GM18907 (cell line): ENCODE data around the gene KRT1.

Experiments
- ATAC-seq: cut with Tn5 transposase; IDR thresholded peaks from one replicate; pipeline ENCODE4 v1.9.1; 2021; ENCODE audit warnings: mild to moderate bottlenecking, moderate library complexity; ENCODE audit not compliant: unreplicated experiment

The KRT1 gene

DNA sequence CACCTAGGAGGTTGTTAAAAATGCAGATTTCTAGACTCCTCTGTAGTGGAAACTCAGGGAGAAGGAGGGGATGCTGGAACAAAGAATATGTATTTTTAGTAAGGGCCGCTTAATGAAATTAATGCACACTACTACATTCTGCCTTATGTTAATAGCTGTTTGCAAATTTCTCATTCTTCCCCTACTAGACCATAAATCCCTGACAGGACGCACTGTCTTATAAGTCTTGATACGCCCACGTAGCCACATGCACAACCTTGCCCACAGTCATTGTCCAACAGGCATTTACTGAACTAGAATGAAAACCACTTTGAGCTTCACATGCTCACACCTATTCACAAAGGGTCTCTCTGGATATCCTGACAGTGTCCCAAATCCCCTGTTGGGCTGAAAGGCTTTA lies 38.7 kb downstream of the KRT1 start:
- ATAC-seq: no peak

- ATAC-seq: no peak
These were observed 42.9 kb downstream of the KRT1 start for GRCh38 chr12:52637299-52637698.

DNA sequence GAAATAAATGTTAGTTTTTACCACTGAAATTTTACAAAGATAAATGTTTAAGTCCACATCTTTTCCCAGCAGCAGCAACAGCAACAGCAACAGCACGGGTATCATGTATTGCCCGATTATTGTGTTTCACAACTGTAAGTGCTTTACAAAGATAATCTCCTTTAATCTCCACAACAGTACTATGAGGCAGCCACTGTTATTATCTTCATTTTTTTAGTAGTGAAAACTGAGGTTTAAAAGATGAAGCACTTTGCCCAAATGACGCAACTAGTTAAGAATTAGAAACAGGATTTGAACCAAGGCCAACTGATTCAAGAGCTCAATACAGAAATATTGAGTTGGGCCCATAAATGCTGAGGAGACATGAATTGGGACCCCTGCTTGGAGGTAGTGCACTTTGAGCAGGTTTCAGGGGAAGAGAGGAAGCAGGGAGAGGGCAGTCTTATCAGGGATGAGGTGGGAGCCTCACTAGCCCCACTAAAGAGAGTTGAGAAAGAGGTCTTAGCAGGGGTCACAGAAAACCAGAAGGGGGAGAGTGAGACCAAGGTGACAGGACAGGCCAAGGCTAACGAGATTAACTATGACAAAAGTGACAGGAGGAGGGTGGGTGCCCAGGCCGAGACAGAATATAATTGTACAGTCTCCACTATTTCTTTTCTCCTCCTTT lies 43.5 kb downstream of the KRT1 start:
- no peak for ATAC-seq

- ATAC-seq: no peak
These were observed 44.0 kb downstream of the KRT1 start for GRCh38 chr12:52636189-52636588.

GRCh38 chr12:52634266-52635056 lies 45.7 kb downstream of the KRT1 start:
- ATAC-seq: no peak

DNA sequence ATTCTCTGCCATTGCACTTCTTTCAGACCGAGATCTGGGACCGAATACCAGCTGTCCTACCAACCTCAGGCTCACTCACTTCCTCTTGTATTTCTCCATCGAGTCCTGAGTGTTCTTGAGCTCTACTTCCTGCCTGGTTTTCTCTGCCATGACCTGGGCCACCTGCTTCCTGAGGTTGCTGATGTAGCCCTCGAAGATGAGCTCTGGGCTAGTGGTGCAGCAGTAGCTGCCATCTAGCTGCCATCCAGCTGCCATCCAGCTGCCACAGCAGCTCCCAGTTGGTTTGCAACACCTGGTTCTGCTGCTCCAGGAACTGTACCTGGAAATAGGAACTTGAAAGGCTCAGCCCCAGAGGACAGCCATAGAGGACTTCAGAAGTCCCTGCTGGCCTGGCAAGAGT lies 46.8 kb downstream of the KRT1 start:
- ATAC-seq: no peak

DNA sequence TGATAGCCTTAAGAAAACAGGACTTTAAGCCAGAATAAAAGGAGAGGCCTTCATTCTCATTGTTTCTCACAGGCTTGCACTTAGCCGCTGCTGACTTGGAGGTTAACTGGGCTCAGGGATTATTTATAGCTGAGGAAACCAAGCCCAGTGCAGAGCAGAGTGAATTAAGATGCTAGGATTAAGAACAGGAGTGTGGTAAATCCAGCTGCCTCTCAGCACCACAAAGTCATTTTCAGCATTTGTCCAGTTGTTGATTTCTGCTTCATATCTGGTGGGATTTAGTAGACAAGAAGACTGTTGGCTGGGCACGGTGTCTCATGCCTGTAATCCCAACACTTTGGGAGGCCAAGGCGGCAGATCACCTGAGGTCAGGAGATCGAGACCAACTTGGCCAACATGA lies 47.6 kb downstream of the KRT1 start:
- no peak for ATAC-seq

GRCh38 chr12:52631676-52632459 lies 48.3 kb downstream of the KRT1 start:
- no peak for ATAC-seq

DNA sequence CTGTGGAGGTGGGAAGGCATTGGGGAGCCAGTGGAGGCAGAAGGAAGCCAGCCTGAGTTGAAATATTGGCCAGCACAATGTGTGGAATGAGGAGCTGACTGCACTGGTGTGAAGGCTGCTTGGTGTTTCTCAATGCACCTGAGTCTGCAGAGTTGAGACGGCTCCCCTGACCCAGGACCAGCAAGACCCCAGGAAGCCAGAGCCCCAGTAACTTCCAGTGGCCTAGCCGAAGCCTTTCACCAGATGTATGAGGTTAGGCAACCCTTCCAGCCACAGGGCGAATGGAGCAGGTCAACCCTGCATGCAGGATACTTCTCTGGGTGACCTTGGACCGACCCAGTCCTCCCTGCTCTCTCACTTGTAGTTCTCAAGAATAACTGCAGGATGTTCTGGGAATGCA lies 48.9 kb downstream of the KRT1 start:
- no peak for ATAC-seq

DNA sequence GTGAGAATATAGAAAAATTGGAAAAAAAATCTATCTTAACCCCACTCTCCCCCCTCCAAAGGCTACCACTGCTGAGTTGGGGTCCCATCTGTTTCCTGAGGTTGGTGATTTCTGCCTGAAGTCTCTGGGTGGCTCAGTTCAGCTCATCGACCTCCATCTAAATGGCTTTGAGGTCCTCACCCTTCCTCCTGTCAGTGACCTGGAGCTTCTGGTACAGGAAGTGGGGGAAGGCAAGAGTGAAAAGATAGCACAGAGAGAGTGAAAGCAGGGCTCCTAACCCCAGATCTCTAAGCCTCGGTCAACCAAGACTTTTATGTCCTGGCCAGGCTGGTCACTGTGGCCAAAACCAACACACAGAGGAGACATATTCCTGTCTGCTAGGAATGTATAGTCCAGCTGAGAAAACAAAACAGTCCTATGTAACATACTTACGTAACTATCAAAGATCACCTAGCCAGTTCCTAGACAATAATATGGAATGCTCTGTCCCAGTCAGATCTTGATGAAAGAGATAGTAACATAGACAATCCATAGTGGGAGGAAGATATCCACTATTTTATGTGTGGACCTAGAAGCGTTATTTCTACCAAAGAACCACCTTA lies 49.5 kb downstream of the KRT1 start:
- no peak for ATAC-seq

DNA sequence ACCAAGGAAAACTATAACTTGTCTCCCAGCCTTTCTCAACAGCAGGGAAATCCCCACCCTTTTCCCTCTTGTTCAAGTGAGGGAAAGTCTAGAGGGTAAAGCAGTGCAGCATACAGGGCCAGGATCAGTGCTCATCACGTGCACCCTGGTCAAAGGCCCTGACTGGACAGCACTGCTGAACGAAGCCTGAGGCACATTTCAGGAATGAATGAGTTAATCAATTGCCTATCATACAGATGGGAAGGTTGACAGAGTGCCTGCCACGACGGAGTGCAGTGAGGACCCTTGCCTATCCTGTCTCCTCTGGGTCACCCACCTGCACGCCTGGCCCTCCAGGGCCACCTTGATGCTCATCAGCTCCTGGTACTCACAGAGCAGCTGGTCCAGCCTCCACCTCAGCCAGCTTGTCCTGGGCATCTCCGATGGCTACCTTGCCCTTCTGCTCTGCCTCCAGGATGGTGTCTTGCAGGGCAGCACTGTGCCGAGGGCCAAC lies 50.2 kb downstream of the KRT1 start:
- ATAC-seq: no peak

GRCh38 chr12:52629281-52630007 lies 50.8 kb downstream of the KRT1 start:
- ATAC-seq: no peak

DNA sequence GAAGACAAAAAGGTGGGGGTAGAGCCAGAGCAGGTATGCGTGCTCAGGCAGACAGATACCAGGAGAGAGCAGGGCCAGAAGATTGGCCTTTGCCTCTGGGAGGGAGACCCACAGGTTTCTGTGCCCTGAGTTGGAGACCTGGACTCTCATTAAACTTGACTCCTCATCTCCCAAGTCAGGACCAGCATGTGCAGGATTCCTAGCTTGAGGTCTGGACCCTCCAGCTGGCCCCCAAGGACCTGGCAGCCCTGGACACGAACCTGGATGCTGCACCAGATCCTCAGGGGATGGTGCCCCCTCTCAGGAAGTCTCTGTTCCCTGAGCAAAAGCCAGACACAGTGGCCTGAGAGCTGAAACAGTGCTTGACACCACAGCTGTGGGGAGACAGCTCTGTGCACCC lies 51.4 kb downstream of the KRT1 start:
- ATAC-seq: no peak

GRCh38 chr12:52628111-52628507 lies 52.1 kb downstream of the KRT1 start:
- no peak for ATAC-seq

DNA sequence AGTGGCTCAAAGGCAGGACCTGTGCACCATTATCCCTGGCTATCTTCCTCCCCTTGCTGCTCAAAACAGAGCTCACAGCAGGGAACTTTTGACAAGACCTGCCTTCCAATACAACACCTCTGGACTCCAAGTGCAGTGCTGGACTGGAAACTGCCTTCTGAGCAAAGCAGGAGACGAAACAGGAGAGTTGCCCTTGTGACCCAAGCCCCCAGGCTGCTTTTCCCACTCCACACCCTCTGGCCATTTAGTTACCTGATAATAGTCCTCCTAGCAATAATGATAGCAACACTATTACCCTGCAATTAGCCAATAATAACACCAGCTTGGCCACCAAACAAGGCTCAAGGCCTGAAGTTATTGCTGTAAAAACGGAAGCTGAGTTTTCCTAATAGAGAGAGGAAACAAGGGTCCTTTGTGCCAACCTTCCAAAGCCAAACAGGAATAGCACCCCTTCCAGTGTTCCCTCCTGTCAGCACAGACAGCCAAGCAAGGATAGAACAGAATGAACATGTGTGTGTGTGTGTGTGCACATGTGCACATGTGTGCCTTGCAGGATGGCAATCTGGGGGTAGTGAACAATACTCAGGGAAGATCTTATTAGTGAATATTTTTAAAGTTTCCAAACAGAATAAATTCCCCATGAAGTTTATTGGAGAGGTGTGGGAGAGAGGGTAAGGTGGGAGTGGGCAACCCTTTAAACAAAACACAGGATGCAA lies 52.7 kb downstream of the KRT1 start:
- no peak for ATAC-seq
